OCI-LY7 (cell line): ENCODE measurements around the gene RTL10. TPM values are rescaled to one million over a fixed set of nuclear protein-coding genes. Genes with fewer than 3 reads are reported as not detected.
A peak's percentile ranks its signal among the peaks of the same experiment; 100 is the strongest.

Experiments used
- BruUV-seq: library from RNA; stranded (reverse); fragments of 400-500 nt; replicated peaks from 2 replicates; lab custom pipeline; 2021; lab: Mats Ljungman, UMichigan
- CTCF ChIA-PET: fragments of 300-600 bp; sonication (Branson Sonifier 250); formaldehyde crosslinking; loops from one replicate; lab custom pipeline; 2022; ENCODE audit warnings: antibody characterized with exemption; ENCODE audit not compliant: unreplicated experiment; lab: Charles Lee
- POLR2A ChIA-PET: fragments of 300-600 bp; sonication (Branson Sonifier 250); formaldehyde crosslinking; loops from one replicate; lab custom pipeline; 2022; ENCODE audit warnings: antibody characterized with exemption; lab: Charles Lee
- DNase-seq: peaks from one replicate; pipeline ENCODE4 v3.0.0-alpha.2; 2015; ENCODE audit warnings: low spot score
- H2AFZ ChIP-seq: fragments of 200-600 bp; sonication (generic), shearing (Covaris generic); 2 replicates; pipeline ENCODE4 v1.6.1; 2014; ENCODE audit warnings: mild to moderate bottlenecking, antibody characterized with exemption, low read length, moderate library complexity
- H3K27ac ChIP-seq: fragments of 200-600 bp; sonication (generic); 2 replicates; pipeline ENCODE4 v1.5.1; 2014; ENCODE audit warnings: mixed run types, low read depth, mild to moderate bottlenecking, moderate library complexity, low read length, inconsistent platforms; ENCODE audit not compliant: poor library complexity, severe bottlenecking
- H3K36me3 ChIP-seq: fragments of 200-600 bp; sonication (generic); 2 replicates; pipeline ENCODE4 v1.6.1; 2014; ENCODE audit warnings: mild to moderate bottlenecking, antibody characterized with exemption, low read length, moderate library complexity, mixed read lengths; ENCODE audit not compliant: insufficient read depth
- H3K4me1 ChIP-seq: fragments of 200-600 bp; sonication (generic); 2 replicates; pipeline ENCODE4 v1.5.1; 2014; ENCODE audit warnings: mild to moderate bottlenecking, low read length; ENCODE audit not compliant: insufficient read depth, poor library complexity, severe bottlenecking
- H3K4me2 ChIP-seq: fragments of 200-600 bp; sonication (generic); 2 replicates; pipeline ENCODE4 v1.6.1; 2014; ENCODE audit warnings: mild to moderate bottlenecking, low read length
- H3K4me3 ChIP-seq: fragments of 200-600 bp; sonication (generic); 2 replicates; pipeline ENCODE4 v1.5.1; 2014; ENCODE audit warnings: mild to moderate bottlenecking, low read depth, low read length; ENCODE audit not compliant: poor library complexity, severe bottlenecking
- H3K79me2 ChIP-seq: fragments of 200-600 bp; sonication (generic); 2 replicates; pipeline ENCODE4 v1.6.1; 2016; ENCODE audit warnings: low read depth, mild to moderate bottlenecking, low read length, moderate library complexity, mixed read lengths; ENCODE audit not compliant: insufficient read depth
- H3K9me2 ChIP-seq: fragments of 200-600 bp; sonication (generic); 2 replicates; pipeline ENCODE4 v1.6.1; 2016; ENCODE audit warnings: mild to moderate bottlenecking, low read length, mixed read lengths; ENCODE audit not compliant: insufficient read depth
- H3K9me3 ChIP-seq: fragments of 200-600 bp; sonication (generic); 2 replicates; pipeline ENCODE4 v1.6.1; 2014; ENCODE audit warnings: mild to moderate bottlenecking, mixed run types, low read length, mixed read lengths
- H4K20me1 ChIP-seq: fragments of 200-600 bp; sonication (generic); 2 replicates; pipeline ENCODE4 v1.6.1; 2014; ENCODE audit warnings: mild to moderate bottlenecking, antibody characterized with exemption, low read length, moderate library complexity, mixed read lengths; ENCODE audit not compliant: insufficient read depth
- EZH2phosphoT487 ChIP-seq: fragments of 200-600 bp; sonication (generic); IDR thresholded peaks from 2 replicates; pipeline ENCODE4 v1.6.1; 2018; ENCODE audit warnings: low read depth, borderline replicate concordance, mild to moderate bottlenecking, mixed run types, antibody characterized with exemption, low read length, moderate library complexity, mixed read lengths
- intact Hi-C: fragments of 100-400 bp; cut with micrococcal nuclease; formaldehyde crosslinking; loops from one replicate; pipeline ENCODE4 v1.10.0; 2022; ENCODE audit not compliant: unreplicated experiment
- total RNA-seq, 2 experiments: library from RNA; depleted of rRNA in 1 of 2; stranded (reverse); fragments of >200 nt in 1 of 2; shearing (Covaris generic) in 1 of 2; gene quantifications; 2 replicates each; pipeline ENCODE4 v1.2.3, GENCODE V29; 2014 to 2022
- TF ChIP-seq, protein P1 (sequence below): fragments of 200-600 bp; sonication (generic); conservative IDR thresholded peaks from 2 replicates; pipeline ENCODE4 v1.5.1; 2014; ENCODE audit warnings: mild to moderate bottlenecking, antibody characterized with exemption, low read length, moderate library complexity, mixed read lengths

RTL10 gene
- total RNA-seq, 2 experiments from 2014 or later = 26.2 to 28.2 TPM

DNA sequence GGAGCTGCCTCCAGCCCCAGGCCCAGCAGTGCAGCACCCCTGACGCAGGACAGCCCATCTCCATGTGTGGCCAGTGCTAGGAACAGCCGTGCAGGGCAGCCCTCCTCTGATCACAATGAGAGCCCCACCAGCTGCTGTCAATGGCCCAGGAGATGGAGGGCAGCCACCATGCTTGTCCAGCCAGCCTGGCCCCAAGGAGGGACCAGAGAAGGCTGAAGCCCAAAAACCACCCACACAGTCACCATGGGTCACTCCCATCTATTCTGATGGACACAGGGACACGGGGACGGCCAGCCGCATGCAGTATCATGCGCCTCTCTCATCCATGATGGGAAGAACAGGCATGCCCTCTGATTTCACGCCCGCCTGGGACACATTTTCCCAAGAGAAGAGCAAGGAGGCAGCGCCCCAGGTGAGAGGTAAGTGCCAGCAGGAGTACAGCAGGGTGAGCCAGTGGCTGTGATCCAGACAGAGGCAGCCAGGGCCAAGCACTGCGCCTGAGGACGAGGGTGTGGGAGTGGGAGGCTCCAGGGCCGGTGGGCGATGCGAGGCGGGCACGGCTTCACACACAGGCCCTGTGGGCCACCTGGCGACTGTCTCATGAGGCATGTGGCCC is 33.6 kb upstream of the RTL10 start:
- Histone ChIP-seq H3K27ac (peak overlapping the region; percentile 91), H3K9me2 (no peaks in the 10 kb centered on the region), H3K4me1 (peaks cover 84% of the 10 kb centered on the region), H3K9me3 (no peaks in the 10 kb centered on the region), H3K4me2 (peak overlapping the region; percentile 73), H3K79me2 (peaks cover 31% of the 10 kb centered on the region), H4K20me1 (no peaks in the 10 kb centered on the region), H2AFZ (no peak overlapping the region), H3K4me3 (peak overlapping the region; percentile 45), H3K36me3 (no peaks in the 10 kb centered on the region)
- intact Hi-C loops = no loop called here
- TF ChIP-seq, protein P1, sequence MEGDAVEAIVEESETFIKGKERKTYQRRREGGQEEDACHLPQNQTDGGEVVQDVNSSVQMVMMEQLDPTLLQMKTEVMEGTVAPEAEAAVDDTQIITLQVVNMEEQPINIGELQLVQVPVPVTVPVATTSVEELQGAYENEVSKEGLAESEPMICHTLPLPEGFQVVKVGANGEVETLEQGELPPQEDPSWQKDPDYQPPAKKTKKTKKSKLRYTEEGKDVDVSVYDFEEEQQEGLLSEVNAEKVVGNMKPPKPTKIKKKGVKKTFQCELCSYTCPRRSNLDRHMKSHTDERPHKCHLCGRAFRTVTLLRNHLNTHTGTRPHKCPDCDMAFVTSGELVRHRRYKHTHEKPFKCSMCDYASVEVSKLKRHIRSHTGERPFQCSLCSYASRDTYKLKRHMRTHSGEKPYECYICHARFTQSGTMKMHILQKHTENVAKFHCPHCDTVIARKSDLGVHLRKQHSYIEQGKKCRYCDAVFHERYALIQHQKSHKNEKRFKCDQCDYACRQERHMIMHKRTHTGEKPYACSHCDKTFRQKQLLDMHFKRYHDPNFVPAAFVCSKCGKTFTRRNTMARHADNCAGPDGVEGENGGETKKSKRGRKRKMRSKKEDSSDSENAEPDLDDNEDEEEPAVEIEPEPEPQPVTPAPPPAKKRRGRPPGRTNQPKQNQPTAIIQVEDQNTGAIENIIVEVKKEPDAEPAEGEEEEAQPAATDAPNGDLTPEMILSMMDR = no peak
- no peak for TF ChIP-seq EZH2phosphoT487
- POLR2A ChIA-PET = interaction anchor here (2.2 kb wide), 1 partner anchor 8 kb away, joined by 9 read pairs; no protein-coding TSS in a partner anchor
- CTCF ChIA-PET = interaction anchor here (1.4 to 2.1 kb wide), 3 partner anchors 8 to 115 kb away, joined by 3 to 7 read pairs (median 6); no protein-coding TSS in a partner anchor
- no TSS peak for BruUV-seq
- no peak for DNase-seq

DNA sequence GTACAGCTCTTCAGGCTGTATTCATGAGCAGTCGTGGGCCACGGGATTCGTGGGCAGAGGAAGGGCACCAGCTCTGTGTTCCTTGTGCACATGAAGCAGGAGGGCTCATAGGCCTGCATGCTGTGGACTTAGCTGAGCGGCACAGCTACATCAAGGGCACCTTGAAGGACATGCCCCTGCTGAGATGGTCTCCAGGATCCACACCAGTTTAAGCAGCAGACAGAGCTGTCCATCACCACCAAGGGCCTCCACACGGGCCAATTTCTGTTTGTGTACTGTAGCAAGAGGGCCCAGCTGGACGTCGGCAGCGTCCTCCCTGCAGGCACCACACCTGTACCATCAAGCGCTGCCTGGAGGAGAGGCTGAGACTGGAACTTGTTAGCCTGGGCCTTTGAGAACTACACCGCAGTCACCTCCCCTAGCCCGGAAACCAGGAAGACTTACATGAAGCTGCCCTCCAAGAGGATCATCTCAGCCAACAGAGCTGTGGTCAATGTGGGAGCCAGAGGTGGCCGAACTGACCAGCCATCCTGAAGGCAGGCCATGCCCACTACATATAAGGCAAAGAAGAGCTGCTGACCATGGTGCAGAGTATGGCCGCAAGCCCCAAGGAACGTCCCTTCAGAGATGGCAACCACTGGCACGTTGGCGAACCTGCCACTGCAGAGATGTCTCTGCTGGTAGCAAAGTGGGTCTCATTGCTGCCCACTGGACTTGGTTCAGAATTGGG is 32.7 kb upstream of the RTL10 start:
- Histone ChIP-seq H3K27ac (peak overlapping the region; percentile 91), H3K9me3 (no peaks in the 10 kb centered on the region), H4K20me1 (no peaks in the 10 kb centered on the region), H2AFZ (peak overlapping the region; percentile 8; the same call in 1 of the 2 replicates), H3K79me2 (peaks cover 31% of the 10 kb centered on the region), H3K4me2 (peak overlapping the region; percentile 73), H3K4me1 (peaks cover 76% of the 10 kb centered on the region), H3K4me3 (peak overlapping the region; percentile 45), H3K9me2 (no peaks in the 10 kb centered on the region), H3K36me3 (no peaks in the 10 kb centered on the region)
- intact Hi-C loops = loop anchor here (2.0 kb wide), 1 partner anchor 55 kb away; no protein-coding TSS in a partner anchor
- no peak for TF ChIP-seq EZH2phosphoT487
- TF ChIP-seq, protein P1 = no peak
- CTCF ChIA-PET = interaction anchor here (1.1 to 2.1 kb wide), 4 partner anchors 9 to 157 kb away, joined by 3 to 7 read pairs (median 6); no protein-coding TSS in a partner anchor
- BruUV-seq = TSS peak; percentile 82
- POLR2A ChIA-PET = interaction anchor here (0.8 to 2.2 kb wide), 3 partner anchors 9 to 114 kb away, joined by 3 to 9 read pairs (median 4); partner anchors contain the start of genes GNB1L and RTL10
- DNase-seq = no peak
